CD4-positive, alpha-beta memory T cell (primary cell): ENCODE measurements around the gene BAHCC1. TPM values are rescaled to one million over a fixed set of nuclear protein-coding genes. Genes with fewer than 3 reads are reported as not detected.

Source experiments
- CTCF ChIA-PET: fragments of 350-600 bp; sonication (Branson Sonifier 250); formaldehyde crosslinking; loops from one replicate; lab custom pipeline; 2021; ENCODE audit warnings: inconsistent platforms; ENCODE audit not compliant: partially characterized antibody; lab: Charles Lee
- POLR2A ChIA-PET: fragments of 350-600 bp; sonication (Branson Sonifier 250); formaldehyde crosslinking; loops from one replicate; lab custom pipeline; 2021; ENCODE audit not compliant: partially characterized antibody; lab: Charles Lee
- DNase-seq, 5 donors: peaks; one replicate each; pipeline versions ENCODE4 v3.0.0 to v3.0.0-alpha.2; 2020 to 2022; ENCODE audit warnings: mixed read lengths in 1 of 5
- H3K27ac ChIP-seq: one replicate; pipeline ENCODE4 v1.7.0; 2013; ENCODE audit warnings: low read depth, low read length
- H3K27me3 ChIP-seq: 2 replicates; pipeline ENCODE4 v1.7.0; 2013; ENCODE audit warnings: mild to moderate bottlenecking, low read length, moderate library complexity; ENCODE audit not compliant: insufficient read depth
- H3K36me3 ChIP-seq: 2 replicates; pipeline ENCODE4 v1.7.0; 2013; ENCODE audit warnings: mild to moderate bottlenecking, low read length, moderate library complexity; ENCODE audit not compliant: insufficient read depth
- H3K4me1 ChIP-seq: 2 replicates; pipeline ENCODE4 v1.7.0; 2013; ENCODE audit warnings: mild to moderate bottlenecking, low read length, moderate library complexity; ENCODE audit not compliant: insufficient read depth
- H3K4me3 ChIP-seq, 2 donors: one replicate each; pipeline ENCODE4 v1.7.0; 2013; ENCODE audit warnings: low read length in 2 of 2, mild to moderate bottlenecking in 1 of 2
- H3K9me3 ChIP-seq, 2 donors: one replicate each; pipeline ENCODE4 v1.7.0; 2013; ENCODE audit warnings: low read length in 2 of 2, control low read depth in 1 of 2; ENCODE audit not compliant: control insufficient read depth in 1 of 2
- H3K27ac Mint-ChIP-seq, 7 donors: one replicate each; pipeline ENCODE4 v1.8.0; 2020 to 2021; ENCODE audit warnings: mixed read lengths in 7 of 7, mild to moderate bottlenecking in 6 of 7, inconsistent platforms in 3 of 7, moderate library complexity in 3 of 7
- H3K27me3 Mint-ChIP-seq, 2 donors: one replicate each; pipeline ENCODE4 v1.8.0; 2020 to 2021; ENCODE audit warnings: mixed read lengths in 2 of 2
- H3K36me3 Mint-ChIP-seq, 2 donors: one replicate each; pipeline ENCODE4 v1.8.0; 2020 to 2021; ENCODE audit warnings: mixed read lengths in 2 of 2, inconsistent platforms in 1 of 2, mild to moderate bottlenecking in 1 of 2
- H3K4me1 Mint-ChIP-seq, 4 donors: one replicate each; pipeline ENCODE4 v1.8.0; 2020 to 2021; ENCODE audit warnings: mixed read lengths in 4 of 4, mild to moderate bottlenecking in 1 of 4
- H3K4me3 Mint-ChIP-seq, 8 donors: one replicate each; pipeline ENCODE4 v1.8.0; 2020 to 2021; ENCODE audit warnings: mixed read lengths in 8 of 8, mild to moderate bottlenecking in 7 of 8, moderate library complexity in 6 of 8, inconsistent platforms in 3 of 8
- H3K9me3 Mint-ChIP-seq, 8 donors: one replicate each; pipeline ENCODE4 v1.8.0; 2020 to 2021; ENCODE audit warnings: mixed read lengths in 8 of 8, mild to moderate bottlenecking in 5 of 8, inconsistent platforms in 3 of 8, moderate library complexity in 1 of 8
- intact Hi-C: fragments of 100-400 bp; cut with micrococcal nuclease; formaldehyde crosslinking; loops from one replicate; pipeline ENCODE4 v1.15.1; 2023
- polyA plus RNA-seq, 2 donors: library from polyadenylated mRNA; unstranded; fragments of 300-500 nt; fragmentation: Illumina TruSeq; gene quantifications; one replicate each; pipeline ENCODE4 v1.2.3, GENCODE V29; 2021
- total RNA-seq, 2 experiments: library from RNA; stranded (reverse); gene quantifications; one replicate each; pipeline ENCODE4 v1.2.3, GENCODE V29; 2021

BAHCC1 gene
- total and polyA plus RNA-seq, 4 experiments from 2014 or later = not detected

DNA sequence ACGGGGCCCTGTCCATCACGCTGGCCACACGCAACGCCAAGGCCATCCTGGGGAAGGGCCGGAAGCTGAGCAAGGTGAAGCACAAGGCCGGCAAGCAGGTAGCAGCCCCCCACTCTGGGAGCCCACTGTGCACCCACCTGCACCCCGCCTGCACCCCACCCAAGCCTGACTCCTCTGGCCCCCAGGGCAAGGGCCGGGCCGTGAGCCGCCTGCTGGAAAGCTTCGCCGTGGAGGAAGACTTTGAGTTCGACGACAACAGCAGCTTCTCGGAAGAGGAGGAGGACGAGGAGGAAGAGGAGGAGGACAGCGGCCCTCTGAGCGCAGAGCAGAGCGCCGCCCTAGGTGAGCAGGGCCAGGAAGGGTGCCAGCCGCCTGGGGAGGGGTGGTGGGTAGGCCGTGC, 63.4 kb downstream of the BAHCC1 start:
- peak in 1 of 5 donors; percentile 19 for DNase-seq
- no peaks in the 10 kb centered on the region for H3K36me3 ChIP-seq
- no peak overlapping the region for H3K27ac ChIP-seq
- H3K4me3 ChIP-seq = no peak overlapping the region
- Mint-ChIP-seq H3K36me3 (no peaks in the 10 kb centered on the region), H3K9me3 (no peaks in the 10 kb centered on the region), H3K27me3 (no peaks in the 10 kb centered on the region), H3K4me3 (no peak overlapping the region), H3K27ac (no peak overlapping the region), H3K4me1 (peaks cover 0 to 5% (median under 1%) of the 10 kb centered on the region in 4 donors)
- ChIA-PET CTCF (no interaction called here), POLR2A (no interaction called here)
- intact Hi-C loops = no loop called here
- H3K27me3 ChIP-seq = no peaks in the 10 kb centered on the region
- H3K4me1 ChIP-seq = peaks cover 5% of the 10 kb centered on the region
- no peaks in the 10 kb centered on the region for H3K9me3 ChIP-seq

- Mint-ChIP-seq H3K27me3 (no peaks in the 10 kb centered on the region), H3K4me3 (no peak overlapping the region), H3K9me3 (no peaks in the 10 kb centered on the region), H3K27ac (no peak overlapping the region), H3K4me1 (no peaks in the 10 kb centered on the region), H3K36me3 (no peaks in the 10 kb centered on the region)
- POLR2A ChIA-PET = no interaction called here
- Histone ChIP-seq H3K4me3 (no peak overlapping the region), H3K9me3 (no peaks in the 10 kb centered on the region), H3K36me3 (no peaks in the 10 kb centered on the region), H3K4me1 (no peaks in the 10 kb centered on the region), H3K27me3 (no peaks in the 10 kb centered on the region), H3K27ac (no peak overlapping the region)
- CTCF ChIA-PET = no interaction called here
- intact Hi-C loops = no loop called here
- no peak for DNase-seq
Observed at GRCh38 chr17:81459224-81459623, 64.0 kb downstream of the BAHCC1 start.

GRCh38 chr17:81459864-81460263, 64.6 kb downstream of the BAHCC1 start:
- no peak overlapping the region for H3K4me3 ChIP-seq
- no peak overlapping the region for H3K27ac ChIP-seq
- intact Hi-C loops = no loop called here
- ChIA-PET CTCF (no interaction called here), POLR2A (no interaction called here)
- Mint-ChIP-seq H3K4me1 (no peaks in the 10 kb centered on the region), H3K27me3 (peaks cover 0 to 2% of the 10 kb centered on the region in 2 donors), H3K36me3 (no peaks in the 10 kb centered on the region), H3K9me3 (no peaks in the 10 kb centered on the region), H3K4me3 (no peak overlapping the region), H3K27ac (no peak overlapping the region)
- no peaks in the 10 kb centered on the region for H3K4me1 ChIP-seq
- peak in 1 of 5 donors; percentile 13 for DNase-seq
- no peaks in the 10 kb centered on the region for H3K36me3 ChIP-seq
- H3K9me3 ChIP-seq = no peaks in the 10 kb centered on the region
- no peaks in the 10 kb centered on the region for H3K27me3 ChIP-seq

- H3K4me3 Mint-ChIP-seq = no peak overlapping the region
- intact Hi-C loops = no loop called here
- no peaks in the 10 kb centered on the region for H3K36me3 Mint-ChIP-seq
- Histone ChIP-seq H3K27ac (no peak overlapping the region), H3K4me3 (no peak overlapping the region), H3K4me1 (no peaks in the 10 kb centered on the region), H3K27me3 (no peaks in the 10 kb centered on the region), H3K36me3 (no peaks in the 10 kb centered on the region), H3K9me3 (no peaks in the 10 kb centered on the region)
- peak in 1 of 5 donors; percentile 7 for DNase-seq
- ChIA-PET CTCF (no interaction called here), POLR2A (no interaction called here)
- peaks cover 0 to 2% of the 10 kb centered on the region in 2 donors for H3K27me3 Mint-ChIP-seq
- H3K9me3 Mint-ChIP-seq = no peaks in the 10 kb centered on the region
- no peaks in the 10 kb centered on the region for H3K4me1 Mint-ChIP-seq
- H3K27ac Mint-ChIP-seq = no peak overlapping the region
Observed at GRCh38 chr17:81460856-81461460, 65.7 kb downstream of the BAHCC1 start.

DNA sequence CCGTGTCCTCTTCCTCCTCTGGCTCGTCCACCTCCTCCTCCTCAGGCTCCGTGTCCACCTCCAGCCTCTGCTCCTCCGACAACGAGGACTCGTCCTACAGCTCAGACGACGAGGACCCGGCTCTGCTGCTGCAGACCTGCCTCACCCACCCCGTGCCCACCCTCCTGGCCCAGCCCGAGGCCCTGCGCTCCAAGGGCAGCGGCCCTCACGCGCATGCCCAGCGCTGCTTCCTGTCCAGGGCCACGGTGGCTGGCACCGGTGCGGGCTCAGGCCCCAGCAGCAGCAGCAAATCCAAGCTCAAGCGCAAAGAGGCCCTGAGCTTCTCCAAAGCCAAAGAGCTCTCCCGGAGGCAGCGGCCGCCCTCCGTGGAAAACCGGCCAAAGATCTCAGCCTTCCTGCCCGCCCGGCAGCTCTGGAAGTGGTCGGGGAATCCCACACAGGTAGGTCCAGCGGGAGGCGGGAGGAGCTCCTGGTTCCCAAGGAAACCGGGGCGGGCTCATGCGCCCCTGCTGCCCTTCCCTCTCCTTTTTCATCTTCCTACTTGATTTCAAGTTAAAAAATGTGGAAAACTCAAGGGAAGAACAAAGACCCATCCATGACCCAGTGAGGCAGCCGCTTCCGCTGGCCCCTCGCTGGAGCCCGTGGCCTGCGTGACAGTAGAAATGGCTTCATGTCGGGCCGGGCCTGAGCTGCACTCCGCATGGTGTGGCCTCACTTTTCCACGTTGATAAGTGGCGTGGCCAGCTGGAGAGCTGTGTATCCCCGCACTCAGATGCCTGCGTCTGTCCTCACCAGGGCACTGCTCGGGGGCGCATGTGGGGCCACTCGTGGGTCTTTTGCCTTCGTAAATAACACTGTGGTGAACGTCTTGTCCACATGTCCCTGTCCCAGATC, 66.6 kb downstream of the BAHCC1 start:
- Mint-ChIP-seq H3K27me3 (peaks cover 0 to 2% of the 10 kb centered on the region in 2 donors), H3K9me3 (no peaks in the 10 kb centered on the region), H3K36me3 (no peaks in the 10 kb centered on the region), H3K4me1 (no peaks in the 10 kb centered on the region), H3K4me3 (no peak overlapping the region), H3K27ac (no peak overlapping the region)
- Histone ChIP-seq H3K4me1 (no peaks in the 10 kb centered on the region), H3K9me3 (no peaks in the 10 kb centered on the region), H3K27me3 (no peaks in the 10 kb centered on the region), H3K4me3 (no peak overlapping the region), H3K36me3 (no peaks in the 10 kb centered on the region), H3K27ac (no peak overlapping the region)
- CTCF ChIA-PET = no interaction called here
- peak in 1 of 5 donors; percentile 32 for DNase-seq
- intact Hi-C loops = no loop called here
- POLR2A ChIA-PET = no interaction called here

DNA sequence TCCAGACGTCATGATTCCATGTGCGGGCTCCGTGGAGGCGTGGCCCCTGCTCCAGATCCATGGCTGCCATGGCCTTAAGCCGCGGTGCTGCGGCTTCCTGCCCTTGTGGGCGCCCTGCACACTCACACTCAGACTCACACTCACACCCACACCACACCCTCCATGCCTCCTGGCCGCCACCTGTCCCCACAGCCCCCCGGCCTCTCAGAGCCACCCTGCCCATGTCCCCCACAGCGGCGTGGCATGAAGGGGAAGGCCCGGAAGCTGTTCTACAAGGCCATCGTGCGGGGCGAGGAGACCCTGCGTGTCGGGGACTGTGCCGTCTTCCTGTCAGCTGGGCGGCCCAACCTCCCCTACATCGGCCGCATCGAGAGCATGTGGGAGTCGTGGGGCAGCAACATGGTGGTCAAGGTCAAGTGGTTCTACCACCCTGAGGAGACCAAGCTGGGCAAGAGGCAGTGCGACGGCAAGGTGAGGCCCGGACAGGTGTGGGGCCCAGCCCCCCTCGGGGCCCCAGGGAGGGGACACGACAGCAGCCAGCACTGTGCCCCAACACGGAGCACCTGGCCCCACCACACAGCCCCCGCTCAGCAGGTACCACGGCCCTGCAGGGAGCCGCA, 67.4 kb downstream of the BAHCC1 start:
- H3K4me1 Mint-ChIP-seq = no peaks in the 10 kb centered on the region

DNA sequence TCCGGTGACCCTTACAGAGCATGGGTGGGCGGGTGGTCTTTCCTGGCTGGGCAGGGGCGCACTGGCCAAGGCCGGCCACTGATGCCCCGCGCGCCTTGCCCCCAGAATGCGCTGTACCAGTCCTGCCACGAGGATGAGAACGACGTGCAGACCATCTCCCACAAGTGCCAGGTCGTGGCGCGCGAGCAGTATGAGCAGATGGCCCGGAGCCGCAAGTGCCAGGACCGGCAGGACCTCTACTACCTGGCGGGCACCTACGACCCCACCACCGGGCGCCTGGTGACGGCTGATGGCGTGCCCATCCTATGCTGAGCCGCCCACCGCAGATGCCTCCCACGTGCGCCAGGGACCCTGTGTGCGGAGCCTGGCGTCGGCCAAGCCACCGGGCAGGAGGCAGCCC, 68.2 kb downstream of the BAHCC1 start:
- Mint-ChIP-seq H3K4me3 (no peak overlapping the region), H3K27me3 (peaks cover 0 to 2% of the 10 kb centered on the region in 2 donors), H3K36me3 (no peaks in the 10 kb centered on the region), H3K4me1 (no peaks in the 10 kb centered on the region), H3K9me3 (no peaks in the 10 kb centered on the region), H3K27ac (no peak overlapping the region)
- Histone ChIP-seq H3K27me3 (no peaks in the 10 kb centered on the region), H3K4me1 (no peaks in the 10 kb centered on the region), H3K4me3 (no peak overlapping the region), H3K27ac (no peak overlapping the region), H3K9me3 (no peaks in the 10 kb centered on the region), H3K36me3 (no peaks in the 10 kb centered on the region)
- intact Hi-C loops = no loop called here
- CTCF ChIA-PET = no interaction called here
- peak in 1 of 5 donors; percentile 21 for DNase-seq
- POLR2A ChIA-PET = no interaction called here

More for the DNA sequence above, 67.4 kb downstream of the BAHCC1 start:
- Histone ChIP-seq H3K4me3 (no peak overlapping the region), H3K36me3 (no peaks in the 10 kb centered on the region), H3K27ac (no peak overlapping the region), H3K9me3 (no peaks in the 10 kb centered on the region), H3K27me3 (no peaks in the 10 kb centered on the region), H3K4me1 (no peaks in the 10 kb centered on the region)
- peak in 1 of 5 donors; percentile 0 for DNase-seq
- H3K36me3 Mint-ChIP-seq = no peaks in the 10 kb centered on the region
- H3K4me3 Mint-ChIP-seq = no peak overlapping the region
- H3K9me3 Mint-ChIP-seq = no peaks in the 10 kb centered on the region
- peaks cover 0 to 2% of the 10 kb centered on the region in 2 donors for H3K27me3 Mint-ChIP-seq
- POLR2A ChIA-PET = no interaction called here
- CTCF ChIA-PET = no interaction called here
- H3K27ac Mint-ChIP-seq = no peak overlapping the region
- intact Hi-C loops = no loop called here
